ENCODE data around the gene PRSS22. TPM values are rescaled to one million over a fixed set of nuclear protein-coding genes. Genes with fewer than 3 reads are reported as not detected.

Gene PRSS22
- total RNA-seq, 1 experiment from 2014 or later = 36.9 TPM

DNA sequence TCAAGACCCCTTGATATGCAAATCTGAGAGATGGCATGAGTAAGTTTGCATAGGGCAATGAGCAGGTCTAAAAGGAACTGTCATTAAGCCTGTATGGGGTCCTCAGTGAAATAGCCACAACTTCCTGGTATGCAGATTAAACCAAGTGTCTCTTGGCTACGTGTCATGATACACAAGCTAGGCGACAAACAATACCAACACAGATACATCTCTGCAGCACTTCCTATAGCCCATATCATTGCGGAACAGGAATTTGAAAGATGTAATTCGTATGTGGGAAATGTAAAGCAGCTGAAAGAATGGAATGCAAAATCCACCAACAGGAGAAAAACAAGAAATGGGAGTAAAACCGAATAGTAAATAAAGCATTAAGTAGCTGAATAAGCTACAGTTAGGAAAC is 12.9 kb downstream of the PRSS22 start:
- Histone ChIP-seq H3K4me3 (ENCODE audit: low read length) (no peak overlapping the region), H3K36me3 (ENCODE audit: low read depth, low read length) (no peaks in the 10 kb centered on the region), H3K79me2 (ENCODE audit: low read length) (no peaks in the 10 kb centered on the region), H3K27me3 (ENCODE audit: low read length) (no peaks in the 10 kb centered on the region), H3K27ac (ENCODE audit: low read length) (no peak overlapping the region), H3K9me3 (ENCODE audit: low read length) (no peaks in the 10 kb centered on the region), H4K20me1 (ENCODE audit: low read length) (no peaks in the 10 kb centered on the region), H2AFZ (ENCODE audit: low read length) (no peak overlapping the region), H3K9me2 (replicated peaks; ENCODE audit: low read length) (no peaks in the 10 kb centered on the region), H3K4me1 (ENCODE audit: insufficient read depth, low read length) (peaks cover 15% of the 10 kb centered on the region), H3K4me2 (ENCODE audit: low read length) (no peak overlapping the region), H3K9ac (ENCODE audit: low read length) (no peak overlapping the region), H3F3A (ENCODE audit: low read length, unreplicated experiment) (peaks cover 5% of the 10 kb centered on the region)
- BruUV-seq (replicated peaks) = no TSS peak
- no peak for DNase-seq
- TF ChIP-seq EZH2 (IDR thresholded peaks at IDR 0.05; ENCODE audit: low read length, unreplicated experiment) (no peak), CTCF (conservative IDR thresholded peaks at IDR 0.05; ENCODE audit: low read depth, low read length) (no peak), EZH2phosphoT487 (IDR thresholded peaks at IDR 0.05; ENCODE audit: borderline replicate concordance, low read length) (no peak)
- ATAC-seq = no peak
- CTCF ChIA-PET = no interaction called here
- POLR2A ChIA-PET (ENCODE audit: unreplicated experiment) = no interaction called here
- intact Hi-C loops (cut with micrococcal nuclease) = no loop called here

DNA sequence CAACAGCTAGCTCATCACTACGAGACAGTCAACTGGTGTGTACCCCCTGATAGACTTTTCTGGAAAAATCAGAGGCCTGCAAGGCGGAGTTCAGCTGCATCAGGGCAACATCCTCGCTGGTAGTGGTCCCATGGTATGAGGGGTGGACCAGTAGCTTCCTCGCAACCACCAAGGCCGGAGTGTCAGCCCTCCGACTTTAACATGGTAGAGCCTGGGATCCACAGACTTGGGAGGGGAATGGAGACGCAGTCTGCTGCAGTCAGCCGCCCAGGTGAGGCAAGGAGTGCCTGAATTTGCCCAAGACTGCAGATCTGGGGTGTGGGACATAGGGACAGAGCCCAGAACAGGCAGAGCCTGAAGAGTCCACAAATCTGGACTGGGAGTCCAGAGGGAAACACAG is 14.4 kb downstream of the PRSS22 start:
- H3K9me2 ChIP-seq (replicated peaks; ENCODE audit: low read length) = no peaks in the 10 kb centered on the region
- H3K79me2 ChIP-seq (ENCODE audit: low read length) = no peaks in the 10 kb centered on the region
- no peak overlapping the region for H3K4me2 ChIP-seq (ENCODE audit: low read length)
- H3K4me1 ChIP-seq (ENCODE audit: insufficient read depth, low read length) = peaks cover 19% of the 10 kb centered on the region
- no peak overlapping the region for H3K27ac ChIP-seq (ENCODE audit: low read length)
- H3F3A ChIP-seq (ENCODE audit: low read length, unreplicated experiment) = peaks cover 5% of the 10 kb centered on the region
- ATAC-seq (no peak), DNase-seq (no peak)
- POLR2A ChIA-PET (ENCODE audit: unreplicated experiment) = no interaction called here
- no peaks in the 10 kb centered on the region for H3K9me3 ChIP-seq (ENCODE audit: low read length)
- intact Hi-C loops (cut with micrococcal nuclease) = no loop called here
- H3K9ac ChIP-seq (ENCODE audit: low read length) = no peak overlapping the region
- CTCF ChIA-PET = no interaction called here
- H3K36me3 ChIP-seq (ENCODE audit: low read depth, low read length) = no peaks in the 10 kb centered on the region
- H4K20me1 ChIP-seq (ENCODE audit: low read length) = no peaks in the 10 kb centered on the region
- no peak overlapping the region for H3K4me3 ChIP-seq (ENCODE audit: low read length)
- no peak overlapping the region for H2AFZ ChIP-seq (ENCODE audit: low read length)
- no peak for TF ChIP-seq EZH2phosphoT487 (IDR thresholded peaks at IDR 0.05; ENCODE audit: borderline replicate concordance, low read length)
- TF ChIP-seq EZH2 (IDR thresholded peaks at IDR 0.05; ENCODE audit: low read length, unreplicated experiment) = no peak
- no peak for TF ChIP-seq CTCF (conservative IDR thresholded peaks at IDR 0.05; ENCODE audit: low read depth, low read length)
- no peaks in the 10 kb centered on the region for H3K27me3 ChIP-seq (ENCODE audit: low read length)
- BruUV-seq (replicated peaks) = no TSS peak

- Histone ChIP-seq H3K4me1 (ENCODE audit: insufficient read depth, low read length) (peaks cover 19% of the 10 kb centered on the region), H3K9me3 (ENCODE audit: low read length) (no peaks in the 10 kb centered on the region), H3K9ac (ENCODE audit: low read length) (no peak overlapping the region), H3K79me2 (ENCODE audit: low read length) (no peaks in the 10 kb centered on the region), H3K4me2 (ENCODE audit: low read length) (no peak overlapping the region), H3K9me2 (replicated peaks; ENCODE audit: low read length) (no peaks in the 10 kb centered on the region), H3K27me3 (ENCODE audit: low read length) (no peaks in the 10 kb centered on the region), H3K36me3 (ENCODE audit: low read depth, low read length) (no peaks in the 10 kb centered on the region), H2AFZ (ENCODE audit: low read length) (no peak overlapping the region), H3F3A (ENCODE audit: low read length, unreplicated experiment) (peaks cover 5% of the 10 kb centered on the region), H3K4me3 (ENCODE audit: low read length) (no peak overlapping the region), H4K20me1 (ENCODE audit: low read length) (no peaks in the 10 kb centered on the region), H3K27ac (ENCODE audit: low read length) (no peak overlapping the region)
- TF ChIP-seq CTCF (conservative IDR thresholded peaks at IDR 0.05; ENCODE audit: low read depth, low read length) (peak; percentile 59), EZH2 (IDR thresholded peaks at IDR 0.05; ENCODE audit: low read length, unreplicated experiment) (no peak)
- DNase-seq = no peak
- ChIA-PET POLR2A (ENCODE audit: unreplicated experiment) (no interaction called here), CTCF (no interaction called here)
- no peak for ATAC-seq
- BruUV-seq (replicated peaks) = no TSS peak
- intact Hi-C loops (cut with micrococcal nuclease) = no loop called here
Measured at GRCh38 chr16:2842340-2843000, 15.5 kb downstream of the PRSS22 start.
